GM18511 (cell line): ENCODE results near the gene EPB41L4B.
A peak's percentile ranks its signal among the peaks of the same experiment; 100 is the strongest.

ENCODE experiments used
- ATAC-seq: cut with Tn5 transposase; IDR thresholded peaks from one replicate; pipeline ENCODE4 v1.9.1; 2021; ENCODE audit warnings: mild to moderate bottlenecking, moderate library complexity; ENCODE audit not compliant: unreplicated experiment

The EPB41L4B gene

DNA sequence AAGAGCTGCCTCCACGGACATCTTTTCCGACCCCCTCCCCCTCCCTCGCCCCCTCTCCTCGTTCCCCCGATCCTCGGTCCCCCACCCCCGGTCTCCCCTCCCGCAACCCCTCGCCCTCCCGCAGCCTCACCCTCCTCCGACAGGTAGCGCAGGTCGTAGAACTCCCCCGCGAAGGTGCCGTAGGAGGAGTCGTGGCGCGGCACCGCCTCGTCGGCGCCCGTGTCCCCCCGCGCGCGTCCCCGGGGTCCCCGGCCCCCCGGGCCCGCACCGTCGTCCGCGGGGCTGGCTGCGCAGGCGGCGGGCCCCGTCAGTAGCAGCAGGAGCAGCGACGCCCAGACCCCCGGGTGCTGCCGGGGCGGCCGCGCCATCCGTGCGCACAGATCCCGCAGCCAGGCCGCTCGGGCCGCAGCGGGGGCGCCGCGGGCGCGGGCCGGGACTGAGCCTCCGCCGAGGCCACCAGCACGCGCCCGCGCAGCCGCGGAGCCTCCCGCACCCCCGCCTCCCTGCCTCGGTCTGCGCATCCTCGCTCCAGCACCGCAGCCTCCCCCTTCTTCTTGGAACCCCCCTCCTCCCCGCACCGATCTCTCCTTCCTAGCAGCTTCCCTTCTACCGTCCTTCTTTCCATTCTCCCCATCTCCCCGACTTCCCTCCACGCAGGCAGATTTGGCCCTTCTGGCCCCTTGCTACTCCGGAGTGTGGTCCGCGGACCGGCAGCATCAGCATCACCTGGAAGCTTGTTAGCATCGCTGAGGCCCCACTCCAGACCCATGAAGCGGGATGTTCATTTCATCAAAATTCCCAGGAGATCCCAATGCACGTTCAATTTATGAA, 153.9 kb downstream of the EPB41L4B start, which contains the start of gene FRRS1L:
Gene FRRS1L, minus strand, starts transcription at position 479 of the 831 bp plus-strand sequence. Its CDS starts 111 bp downstream, at position 368.
- ATAC-seq = no peak

DNA sequence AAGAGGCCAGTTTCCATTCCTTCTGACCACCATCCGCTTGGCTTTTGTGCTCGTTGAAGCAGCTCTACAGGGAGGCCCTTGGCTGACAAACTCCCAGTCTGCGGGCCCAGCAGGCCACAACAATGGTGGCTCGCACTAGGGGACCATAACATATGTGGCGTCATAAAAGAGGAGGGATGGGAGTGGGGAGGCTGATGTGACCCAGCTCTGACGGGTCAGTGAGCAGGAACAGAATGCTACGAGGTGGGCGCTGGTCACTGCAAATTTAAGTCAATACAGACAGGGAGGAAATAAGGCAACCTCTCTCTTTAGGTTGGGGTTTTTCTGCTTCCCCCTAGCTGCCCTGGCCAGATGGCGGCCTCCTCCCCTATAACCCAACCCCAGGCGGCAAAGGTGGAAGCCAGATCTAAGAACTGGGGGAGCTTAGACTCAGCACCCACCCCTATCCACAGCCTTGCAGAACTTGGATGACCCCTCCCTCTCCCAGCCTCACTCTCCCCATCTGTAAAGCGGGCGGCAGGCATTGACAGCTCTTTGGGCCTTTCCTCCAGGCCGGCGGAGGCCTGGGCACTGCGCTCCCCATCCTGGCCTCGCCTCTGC, 154.6 kb downstream of the EPB41L4B start:
- ATAC-seq = no peak

DNA sequence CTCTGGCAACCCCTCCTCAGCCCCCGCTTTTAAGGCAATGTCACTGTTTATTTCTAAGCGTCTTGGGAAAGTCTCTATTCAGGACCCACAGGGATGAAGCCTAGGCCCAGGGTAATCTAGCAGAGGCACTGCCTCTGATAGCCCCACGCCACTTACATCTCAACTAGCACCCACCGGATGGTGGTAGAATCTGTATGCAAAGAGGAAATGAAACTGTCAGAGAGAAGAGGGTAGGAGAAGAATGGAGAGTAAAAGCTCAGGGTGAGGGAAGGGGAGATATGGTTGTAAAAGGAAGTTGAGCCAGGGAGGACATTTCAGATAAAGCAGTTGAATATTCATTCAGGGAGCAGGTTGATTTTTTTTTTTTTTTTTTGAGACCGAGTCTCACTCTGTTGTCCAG, 156.8 kb downstream of the EPB41L4B start:
- peak; percentile 89 for ATAC-seq

DNA sequence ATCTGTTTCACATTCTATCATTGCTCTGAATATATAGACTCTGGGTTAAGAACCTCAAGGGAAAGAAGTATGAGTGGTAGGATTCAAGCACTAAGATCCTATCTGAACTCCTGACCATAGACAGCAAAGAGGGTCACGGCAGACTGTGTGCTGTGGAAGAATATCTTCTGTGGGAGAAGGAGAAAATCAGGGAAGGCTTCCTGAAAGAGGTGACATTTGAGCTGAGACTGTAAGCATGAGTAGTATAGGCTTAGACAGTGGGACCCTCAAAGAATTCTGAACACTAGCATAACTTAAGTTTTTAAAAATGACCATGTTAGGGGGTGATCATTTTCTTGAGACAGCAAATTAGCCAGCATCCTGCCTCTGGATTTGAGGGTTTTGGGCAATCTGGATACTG, 157.7 kb downstream of the EPB41L4B start:
- ATAC-seq = no peak

DNA sequence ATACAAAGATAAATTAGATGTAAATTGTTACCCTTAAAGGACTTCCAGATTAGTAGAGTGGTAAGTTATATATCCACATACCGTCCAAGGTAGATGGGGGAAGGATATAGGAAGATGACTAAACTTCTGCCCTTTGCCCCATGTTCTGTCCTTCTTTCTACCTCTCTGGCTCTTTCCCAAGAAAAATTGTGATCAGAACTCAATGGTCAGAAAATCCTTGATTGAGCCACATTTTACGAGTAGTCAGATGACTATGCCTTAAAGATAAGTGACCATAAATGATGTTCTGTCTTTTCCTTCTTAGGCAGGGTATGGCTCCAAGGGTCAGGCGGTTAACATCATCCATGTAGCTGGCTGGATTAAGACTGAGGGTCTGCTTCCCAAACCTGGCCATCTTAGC, 158.2 kb downstream of the EPB41L4B start:
- ATAC-seq = no peak

- ATAC-seq = no peak
These were observed 159.4 kb downstream of the EPB41L4B start for GRCh38 chr9:109161471-109161870.

- ATAC-seq = no peak
These were observed 161.3 kb downstream of the EPB41L4B start for GRCh38 chr9:109159583-109159982.

GRCh38 chr9:109158651-109159050, 162.2 kb downstream of the EPB41L4B start:
- ATAC-seq = no peak

DNA sequence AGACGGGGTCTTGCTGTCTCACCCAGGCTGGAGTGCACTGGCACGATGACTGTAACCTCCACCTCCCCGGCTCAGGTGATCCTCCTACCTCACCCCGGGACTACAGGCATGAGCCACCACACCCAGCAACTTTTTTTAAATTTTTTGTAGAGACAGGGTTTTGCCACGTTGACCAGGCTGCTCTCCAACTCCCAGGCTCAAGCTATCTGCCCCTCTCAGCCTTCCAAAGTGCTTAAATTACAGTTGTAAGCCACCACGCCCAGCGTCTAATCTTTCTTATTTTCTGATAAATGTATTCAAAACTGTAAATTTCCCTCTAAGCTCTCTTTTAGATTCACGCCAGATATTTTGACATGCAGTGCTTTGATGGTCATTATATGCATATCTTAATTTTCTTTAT, 164.2 kb downstream of the EPB41L4B start:
- no peak for ATAC-seq

GRCh38 chr9:109150925-109151545, 169.8 kb downstream of the EPB41L4B start:
- no peak for ATAC-seq

GRCh38 chr9:109149722-109150121, 171.1 kb downstream of the EPB41L4B start:
- ATAC-seq = no peak

DNA sequence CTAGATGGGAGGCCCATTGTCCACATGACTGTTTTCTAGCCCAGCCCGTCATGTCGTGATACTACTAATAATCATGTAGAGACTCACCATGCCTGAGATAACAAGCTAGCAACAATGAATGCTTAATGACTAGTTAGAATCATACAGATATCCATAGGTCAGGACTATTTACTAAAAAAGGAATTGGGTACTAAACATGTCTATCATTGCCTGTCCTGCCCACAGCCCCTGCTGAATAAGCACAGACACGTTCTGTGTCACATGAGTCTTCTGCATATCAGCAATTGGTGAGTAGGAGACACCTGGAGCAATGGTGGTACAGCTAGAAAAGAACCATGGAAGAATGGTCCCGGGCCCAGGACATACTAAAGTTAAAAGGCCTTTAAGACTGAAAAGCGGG, 171.8 kb downstream of the EPB41L4B start:
- ATAC-seq = no peak

GRCh38 chr9:109145051-109145450, 175.8 kb downstream of the EPB41L4B start:
- ATAC-seq = no peak

DNA sequence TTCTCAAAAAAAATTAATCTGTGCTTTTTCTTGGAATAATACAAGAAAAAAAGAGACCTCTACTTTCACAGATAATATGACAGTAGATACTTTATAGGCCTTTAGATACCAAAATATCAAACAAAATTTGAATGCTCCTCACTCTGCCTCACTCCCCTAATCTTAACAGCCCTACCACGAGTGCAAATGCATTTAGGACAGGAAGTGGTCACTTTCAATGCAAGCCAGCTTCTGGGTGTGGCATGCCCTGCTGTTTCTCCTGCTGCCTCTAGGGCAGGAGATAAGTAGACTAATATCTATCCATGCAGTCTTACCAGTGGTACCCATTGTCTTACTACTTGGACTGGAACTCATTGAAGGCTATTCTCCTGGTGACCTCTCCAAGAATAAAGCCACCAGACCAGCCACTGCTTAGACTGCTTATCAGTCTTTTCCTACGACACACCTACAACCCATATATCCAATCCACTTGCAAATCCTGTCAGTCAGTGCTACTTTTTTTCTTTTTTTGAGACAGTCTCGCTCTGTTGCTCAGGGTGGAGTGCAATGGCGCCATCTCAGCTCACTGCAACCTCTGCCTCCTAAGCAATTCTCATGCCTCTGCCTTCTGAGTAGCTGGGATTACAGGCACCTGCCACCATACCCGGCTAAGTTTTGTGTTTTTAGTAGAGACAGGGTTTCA, 176.8 kb downstream of the EPB41L4B start:
- peak; percentile 99 for ATAC-seq

DNA sequence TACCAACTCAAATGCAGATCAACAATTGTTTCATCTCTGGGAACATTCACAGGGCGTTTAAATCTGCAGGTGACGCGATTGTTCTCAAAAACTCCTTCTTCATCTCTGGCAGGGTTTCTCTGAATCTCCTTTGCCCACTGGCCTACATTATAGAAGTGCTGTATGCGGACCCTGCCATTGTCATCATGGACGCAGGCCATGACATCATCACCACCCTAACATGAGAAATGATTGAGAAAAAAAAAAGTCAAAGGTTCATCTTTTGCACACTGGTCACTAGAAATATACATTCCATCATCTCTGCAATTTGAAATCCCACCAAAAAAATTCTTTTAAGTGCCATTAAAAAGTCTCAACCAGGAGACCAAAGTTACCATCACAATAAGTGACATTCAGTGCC, 179.5 kb downstream of the EPB41L4B start:
- no peak for ATAC-seq

- ATAC-seq = no peak
These were observed 181.0 kb downstream of the EPB41L4B start for GRCh38 chr9:109139851-109140250.

GRCh38 chr9:109138421-109138820, 182.4 kb downstream of the EPB41L4B start:
- ATAC-seq = no peak

DNA sequence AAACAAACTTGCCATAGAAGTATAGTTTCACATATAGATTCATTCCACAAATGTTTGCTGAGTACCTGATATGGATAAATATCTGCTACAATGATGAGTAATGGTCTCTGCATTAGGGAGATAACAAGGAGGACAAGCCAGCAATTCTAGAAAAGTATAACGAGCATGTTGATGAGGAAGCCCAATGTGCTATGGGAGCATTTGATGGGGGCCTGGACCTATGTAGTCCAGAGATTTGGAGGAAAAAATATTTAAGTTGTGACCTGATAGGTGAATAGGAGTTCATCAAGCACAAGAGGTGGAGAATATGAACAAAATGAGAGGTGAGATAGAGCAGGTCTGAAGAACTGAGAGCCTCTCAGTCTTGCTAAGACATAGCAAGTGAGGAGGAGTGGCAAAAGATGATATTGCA, 186.7 kb downstream of the EPB41L4B start:
- ATAC-seq = no peak

- ATAC-seq = no peak
These were observed 187.3 kb downstream of the EPB41L4B start for GRCh38 chr9:109133533-109133932.

DNA sequence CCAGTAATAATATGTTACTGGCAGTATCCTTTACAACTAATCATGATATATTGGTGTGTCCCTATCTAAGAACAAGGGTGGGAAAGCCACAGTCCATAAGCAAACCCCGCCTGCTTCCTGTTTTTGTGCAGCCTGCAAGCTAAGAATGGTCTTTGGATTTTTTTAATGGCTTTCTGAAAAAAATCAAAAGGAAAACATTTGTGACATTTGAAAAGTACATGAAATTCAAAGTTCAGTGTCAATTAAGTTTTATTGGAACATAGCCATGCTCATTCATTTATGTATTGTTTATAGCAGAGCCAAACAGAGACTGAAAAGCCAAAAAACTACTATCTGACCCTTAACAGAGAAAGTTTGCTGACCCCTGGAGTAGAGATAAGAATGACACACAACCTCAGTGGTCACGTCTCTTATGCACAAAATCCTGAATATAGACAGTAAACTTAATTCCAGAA, 188.3 kb downstream of the EPB41L4B start:
- no peak for ATAC-seq

DNA sequence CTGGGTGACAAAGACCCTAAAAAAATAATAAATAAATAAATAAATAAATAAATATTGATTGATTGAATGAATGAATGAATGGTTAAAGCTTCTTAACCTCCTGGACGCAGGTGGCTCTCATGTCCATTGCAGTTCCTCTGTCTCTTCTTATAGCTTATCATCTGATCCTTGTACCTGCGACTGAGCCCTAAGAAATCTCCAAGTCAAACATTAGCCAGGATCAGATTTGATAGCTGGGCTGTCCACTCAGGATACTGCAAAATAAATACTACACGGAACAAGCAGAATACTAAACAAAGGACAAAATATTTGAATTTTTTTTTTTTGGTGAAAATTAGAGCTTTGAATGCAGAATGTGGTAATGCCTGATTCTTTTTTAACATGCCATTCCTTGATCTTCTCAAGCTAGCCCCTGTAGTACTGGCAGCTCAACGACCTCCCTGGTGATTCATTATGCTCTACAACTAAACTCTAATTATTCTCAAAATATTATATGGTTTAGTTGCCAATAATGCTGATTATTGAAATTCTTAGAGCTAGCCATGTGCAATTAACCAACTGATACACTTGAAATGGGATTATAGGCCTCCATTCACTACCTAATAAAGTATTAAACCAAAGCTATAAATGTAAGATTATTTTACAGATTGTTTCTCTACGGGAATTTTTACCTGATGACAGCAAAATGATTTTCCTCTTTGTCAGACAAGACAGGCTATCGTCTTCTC, 191.2 kb downstream of the EPB41L4B start:
- no peak for ATAC-seq
